ENCODE data around the gene PHKA1.
A peak's percentile ranks its signal among the peaks of the same experiment; 100 is the strongest.

Gene PHKA1

GRCh38 chrX:72714478-72714916 is 391 bp upstream of the PHKA1 start:
- TF ChIP-seq CTCF (IDR thresholded peaks at IDR 0.05; ENCODE audit: low read depth, low read length, missing control alignments) = no peak
- in situ Hi-C loops (cut with HindIII; ENCODE audit: low sequenced_read_pairs) = no loop called here
- H3K4me3 ChIP-seq (ENCODE audit: low read depth, low read length) = peak overlapping the region; percentile 42
- DNase-seq (ENCODE audit: low read depth) = peak; percentile 37

GRCh38 chrX:72713130-72713529 is 976 bp downstream of the PHKA1 start:
- DNase-seq (ENCODE audit: low read depth) = no peak
- H3K4me3 ChIP-seq (ENCODE audit: low read depth, low read length) = peak overlapping the region; percentile 42
- no peak for TF ChIP-seq CTCF (IDR thresholded peaks at IDR 0.05; ENCODE audit: low read depth, low read length, missing control alignments)
- in situ Hi-C loops (cut with HindIII; ENCODE audit: low sequenced_read_pairs) = no loop called here

GRCh38 chrX:72712094-72712755 is 1.9 kb downstream of the PHKA1 start:
- no peak overlapping the region for H3K4me3 ChIP-seq (ENCODE audit: low read depth, low read length)
- TF ChIP-seq CTCF (IDR thresholded peaks at IDR 0.05; ENCODE audit: low read depth, low read length, missing control alignments) = no peak
- in situ Hi-C loops (cut with HindIII; ENCODE audit: low sequenced_read_pairs) = no loop called here
- DNase-seq (ENCODE audit: low read depth) = no peak

GRCh38 chrX:72705814-72706213 is 8.3 kb downstream of the PHKA1 start:
- in situ Hi-C loops (cut with HindIII; ENCODE audit: low sequenced_read_pairs) = no loop called here
- TF ChIP-seq CTCF (IDR thresholded peaks at IDR 0.05; ENCODE audit: low read depth, low read length, missing control alignments) = no peak
- H3K4me3 ChIP-seq (ENCODE audit: low read depth, low read length) = no peak overlapping the region
- no peak for DNase-seq (ENCODE audit: low read depth)

- H3K4me3 ChIP-seq (ENCODE audit: low read depth, low read length) = no peak overlapping the region
- no peak for DNase-seq (ENCODE audit: low read depth)
- TF ChIP-seq CTCF (IDR thresholded peaks at IDR 0.05; ENCODE audit: low read depth, low read length, missing control alignments) = no peak
- in situ Hi-C loops (cut with HindIII; ENCODE audit: low sequenced_read_pairs) = no loop called here
Observed at GRCh38 chrX:72705111-72705510, 9.0 kb downstream of the PHKA1 start.

GRCh38 chrX:72694170-72694569 is 19.9 kb downstream of the PHKA1 start:
- no peak for TF ChIP-seq CTCF (IDR thresholded peaks at IDR 0.05; ENCODE audit: low read depth, low read length, missing control alignments)
- no peak for DNase-seq (ENCODE audit: low read depth)
- H3K4me3 ChIP-seq (ENCODE audit: low read depth, low read length) = no peak overlapping the region
- in situ Hi-C loops (cut with HindIII; ENCODE audit: low sequenced_read_pairs) = no loop called here
